HT1080 (cell line): ENCODE data around the gene ZNF98. TPM values are rescaled to one million over a fixed set of nuclear protein-coding genes. Genes with fewer than 3 reads are reported as not detected.

Experiments
- DNase-seq: peaks from one replicate; pipeline ENCODE4 v3.0.0-alpha.2; 2015; ENCODE audit warnings: low read depth
- polyA plus RNA-seq, 2 experiments: library from polyadenylated mRNA; depleted of rRNA; stranded (reverse); fragments of >200 nt; gene quantifications; 2 replicates each; pipeline ENCODE4 v1.2.3, GENCODE V29; 2015
- small RNA-seq: library from RNA; depleted of rRNA; stranded (forward); fragments of <200 nt; gene quantifications from one replicate; pipeline ENCODE3, GENCODE V24; 2014
- total RNA-seq: library from RNA; depleted of rRNA; stranded (reverse); fragments of >200 nt; shearing (Covaris generic); gene quantifications from 2 replicates; pipeline ENCODE4 v1.2.3, GENCODE V29; 2014; rRNA removed

Gene ZNF98
- not detected in 2 replicates for total RNA-seq
- polyA plus RNA-seq (2015; cell fraction: cytosol; rRNA removed): not detected in 2 replicates
- polyA plus RNA-seq (2015; cell fraction: nucleus; rRNA removed): not detected in 2 replicates

DNA sequence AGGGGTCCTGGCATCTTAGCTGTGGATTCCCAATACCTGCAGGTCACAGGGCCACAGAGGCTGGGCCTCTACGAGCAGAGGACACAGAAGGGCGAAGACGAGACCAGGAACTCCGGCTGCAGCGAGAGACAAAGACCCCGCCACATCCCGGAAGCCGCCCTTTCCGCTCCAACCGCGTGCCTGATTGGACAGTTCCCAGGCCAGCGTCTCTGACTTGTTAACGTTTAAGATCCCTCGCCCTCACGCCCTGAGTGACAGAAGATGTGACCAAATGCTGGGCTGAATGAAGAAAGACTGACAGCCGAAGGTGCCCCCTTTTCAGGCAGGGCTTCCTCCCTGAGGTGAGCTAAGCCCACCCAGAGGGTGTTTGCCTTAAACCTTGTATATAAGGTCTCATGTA lies at the start of gene ZNF98:
Gene ZNF98 (minus strand): TSS at position 136 of the 400 bp plus-strand sequence. CDS start 122 bp downstream, at position 14.
- DNase-seq: no peak

DNA sequence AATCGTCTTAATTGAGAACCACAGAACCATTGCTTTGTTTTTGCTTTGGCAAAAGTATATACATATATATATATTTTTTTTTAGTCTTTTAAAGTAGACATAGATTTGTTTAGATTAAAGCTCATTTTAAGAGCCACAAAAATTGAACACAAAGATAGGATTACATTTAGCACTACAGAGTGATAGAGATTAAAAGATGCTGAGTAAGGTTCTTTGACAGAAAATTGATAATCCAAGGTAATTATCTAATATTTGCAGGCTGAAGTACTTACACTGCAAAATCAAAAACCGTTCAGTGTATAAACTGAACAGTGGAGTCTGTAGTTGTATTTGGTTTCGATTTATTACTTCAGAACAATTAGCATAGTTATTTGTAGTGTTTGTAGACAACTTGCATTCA lies 24.5 kb upstream of the ZNF98 start:
- DNase-seq: no peak

DNA sequence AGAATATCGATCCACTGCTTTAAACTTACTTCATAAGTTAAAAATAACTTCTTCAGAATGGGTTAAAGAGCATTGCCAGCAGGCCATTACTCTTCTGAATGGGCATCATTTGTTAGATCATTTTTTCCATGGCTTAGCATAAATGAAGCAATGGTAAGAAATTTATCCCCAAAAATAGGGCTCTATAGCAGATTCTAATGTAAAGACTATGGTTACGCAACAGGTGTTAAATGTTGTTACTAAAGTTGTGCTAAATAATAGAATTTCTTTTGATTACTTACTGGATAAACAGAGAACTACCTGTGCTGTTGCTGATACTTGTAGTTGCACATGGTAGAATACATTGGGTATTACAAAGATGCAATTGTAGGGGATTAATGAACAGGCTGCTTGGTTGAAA lies 15.9 kb upstream of the ZNF98 start:
- DNase-seq: no peak

DNA sequence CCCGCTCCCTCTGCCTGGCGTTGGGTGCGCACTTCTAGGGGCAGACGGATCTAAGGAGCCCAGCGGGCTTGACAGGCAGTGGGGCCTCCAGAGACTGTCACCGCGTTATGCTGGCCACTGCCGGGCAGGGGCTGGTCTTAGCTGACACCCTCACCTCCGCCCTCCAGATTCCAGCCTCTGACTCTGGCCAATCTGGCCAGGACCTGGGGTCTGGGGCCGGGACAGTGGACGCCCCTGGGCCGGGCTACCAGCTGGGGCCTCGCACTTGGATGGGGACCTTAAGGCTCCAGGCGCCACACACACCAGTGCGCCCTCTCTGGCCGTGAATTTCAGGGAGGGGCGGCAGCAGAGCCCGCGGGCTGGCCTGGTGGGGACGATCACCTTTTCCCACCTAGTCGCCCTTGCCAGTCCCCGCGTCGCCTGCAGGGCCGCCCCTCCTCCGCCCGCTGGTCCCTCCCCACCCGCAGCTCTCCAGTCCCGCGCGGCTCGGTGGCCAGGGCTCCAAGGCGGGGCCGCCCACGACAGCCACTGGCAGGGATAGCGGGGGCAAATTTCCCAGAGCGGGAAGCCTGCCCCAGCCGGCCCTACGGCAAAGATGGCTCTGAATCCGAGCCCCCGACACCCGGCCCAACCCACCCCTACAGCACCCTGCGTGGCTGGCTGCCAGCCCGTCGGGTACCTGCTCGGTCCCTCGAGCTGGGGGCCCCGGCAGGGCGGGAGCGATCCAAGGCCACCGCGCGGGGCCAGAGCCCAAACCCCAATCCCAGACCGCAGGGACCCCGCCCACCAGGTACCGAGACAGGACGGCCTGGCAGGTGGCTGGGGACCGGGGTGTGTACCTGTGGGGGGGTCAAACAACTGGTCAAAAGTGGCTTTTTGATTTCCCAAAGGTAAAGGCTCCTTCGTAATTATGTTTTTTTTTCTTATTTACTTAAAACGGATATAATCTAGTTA lies 6.1 kb upstream of the ZNF98 start:
- DNase-seq: no peak

DNA sequence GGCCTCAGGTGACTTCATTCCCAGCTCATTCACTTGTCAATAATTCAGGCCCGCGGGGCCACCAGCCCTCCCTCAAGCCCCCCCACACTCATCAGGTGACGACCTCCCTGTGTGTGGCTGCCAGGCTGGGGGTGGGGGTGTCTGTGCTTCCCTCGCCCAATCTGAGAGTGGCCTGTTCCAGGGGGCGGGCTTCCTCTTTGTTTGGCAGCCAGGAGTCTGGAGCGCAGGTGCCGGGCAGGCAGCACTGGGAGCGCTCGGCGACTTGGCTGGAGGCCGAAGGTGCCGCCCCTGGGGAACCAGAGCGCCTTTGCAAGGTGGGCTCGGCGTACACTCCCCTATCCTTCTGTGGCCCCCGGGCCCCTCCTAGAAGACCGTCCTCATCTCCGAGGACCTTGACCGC lies 5.4 kb upstream of the ZNF98 start:
- no peak for DNase-seq

DNA sequence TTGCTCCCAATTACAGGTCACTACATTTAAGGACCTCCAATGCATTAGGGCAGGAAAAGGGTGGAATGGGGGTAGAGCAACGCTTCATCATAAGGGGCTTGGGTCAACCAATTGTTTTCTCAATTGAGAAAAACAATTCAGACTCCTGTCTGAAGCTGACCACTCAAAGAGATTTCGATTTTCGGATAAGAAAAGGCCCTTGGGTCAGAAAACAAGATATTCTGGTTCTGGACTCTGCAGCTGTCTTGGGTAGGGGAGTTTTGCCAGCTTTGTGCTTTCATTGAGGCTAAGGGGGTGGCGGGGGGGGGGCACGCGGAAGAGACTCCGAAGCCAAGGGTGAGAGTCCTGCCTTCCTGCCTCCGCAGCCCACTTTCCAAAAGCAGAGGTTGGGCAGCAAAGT lies 4.8 kb upstream of the ZNF98 start:
- no peak for DNase-seq

DNA sequence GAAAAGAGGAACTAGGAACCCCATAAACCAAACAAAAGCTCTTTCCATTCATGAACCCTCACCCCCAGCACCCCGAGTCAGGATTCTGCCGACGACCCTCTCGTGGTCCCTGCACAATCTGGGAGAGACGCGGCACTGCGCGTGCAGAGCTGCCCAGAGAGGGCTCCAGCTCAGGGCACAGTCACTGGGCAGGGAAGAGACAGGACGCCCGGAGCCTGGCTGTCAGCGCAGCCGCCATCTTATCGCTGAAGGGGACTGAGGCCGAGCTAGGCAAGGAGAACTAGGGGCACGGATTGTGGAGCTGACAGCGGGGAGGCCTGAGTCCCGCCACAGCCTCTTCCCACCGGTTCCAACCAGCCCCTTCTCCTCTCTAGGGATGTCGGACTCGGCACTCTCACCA lies 349 bp downstream of the ZNF98 start:
- no peak for DNase-seq

DNA sequence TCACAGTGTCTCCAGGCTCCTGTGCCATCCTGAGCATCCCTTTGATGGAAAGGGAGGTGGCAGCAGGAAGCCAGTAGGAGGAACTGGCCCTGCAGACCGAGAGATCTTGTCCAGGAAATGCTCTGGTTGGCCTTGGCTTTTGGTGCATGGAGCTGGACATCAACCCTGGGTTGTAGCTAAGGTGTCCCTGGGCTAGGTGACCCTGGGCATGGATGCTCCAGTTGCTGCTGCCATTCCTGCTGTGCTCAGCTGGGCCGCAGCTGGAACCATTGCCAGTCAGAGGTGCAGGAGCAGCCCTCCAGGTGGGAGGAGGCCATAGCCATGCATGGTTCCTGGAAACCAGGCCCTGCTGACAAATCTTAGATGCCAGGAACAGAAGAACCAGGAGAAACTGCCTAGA lies 67.5 kb downstream of the ZNF98 start:
- no peak for DNase-seq

Small RNA genes lying within 50 kb of the gene (small RNA-seq; reads per million reads assigned to genes)
- not detected for gene AC011494.1

Other genes with a start within 250 kb of the ZNF98 start
- gene ZNF676, start 225.4 kb downstream of the ZNF98 start, total RNA-seq: not detected in 2 replicates
- gene ZNF729, start 135.9 kb downstream of the ZNF98 start, total RNA-seq: not detected in 2 replicates
- not detected in 2 replicates for gene ZNF492, start 212.0 kb upstream of the ZNF98 start, total RNA-seq